Measurements from ENCODE around the gene ZNF385B. TPM values are rescaled to one million over a fixed set of nuclear protein-coding genes. Genes with fewer than 3 reads are reported as not detected.

Gene ZNF385B
- total RNA-seq, 5 donors from 2014 or later (not counting 1 experiment from before 2014, with no cell fraction given): 0.12 TPM; not detected in 4

- no peak overlapping the region for H3K27ac Mint-ChIP-seq
- H3K4me1 Mint-ChIP-seq: no peaks in the 10 kb centered on the region
- Histone ChIP-seq H3K27ac (ENCODE audit: low read length) (no peak overlapping the region), H3K4me3 (ENCODE audit: control insufficient read depth in 1 of 2, extremely low read depth in 1 of 2, low read length in 1 of 2) (no peak overlapping the region), H3K9me3 (no peaks in the 10 kb centered on the region), H3K36me3 (ENCODE audit: control insufficient read depth in 2 of 2, extremely low read depth in 1 of 2, insufficient read depth in 1 of 2, low read length in 1 of 2) (no peaks in the 10 kb centered on the region), H3K27me3 (replicated peaks in 1 of 2; ENCODE audit: control insufficient read depth in 2 of 2, extremely low read depth in 1 of 2, insufficient read depth in 2 of 2, low read length in 1 of 2) (no peaks in the 10 kb centered on the region), H3K4me1 (ENCODE audit: control insufficient read depth in 1 of 2, extremely low read depth in 1 of 2, insufficient read depth in 2 of 2, low read length in 2 of 2) (no peaks in the 10 kb centered on the region)
- ChIA-PET CTCF (no interaction called here), POLR2A (no interaction called here)
- ATAC-seq (replicated peaks in 1 of 4): no peak
- no CpG with 5 or more reads among the region's 2 CpGs for WGBS (ENCODE audit: insufficient coverage)
- no peak for DNase-seq
- no peaks in the 10 kb centered on the region for H3K27me3 Mint-ChIP-seq
- no peaks in the 10 kb centered on the region for H3K9me3 Mint-ChIP-seq
- no peak overlapping the region for H3K4me3 Mint-ChIP-seq
- H3K36me3 Mint-ChIP-seq: no peaks in the 10 kb centered on the region
Measured at GRCh38 chr2:179655627-179656026, 205.8 kb downstream of the ZNF385B start.

GRCh38 chr2:179654806-179655205, 206.6 kb downstream of the ZNF385B start:
- POLR2A ChIA-PET: no interaction called here
- Histone ChIP-seq H3K9me3 (no peaks in the 10 kb centered on the region), H3K36me3 (ENCODE audit: control insufficient read depth in 2 of 2, extremely low read depth in 1 of 2, insufficient read depth in 1 of 2, low read length in 1 of 2) (no peaks in the 10 kb centered on the region), H3K27ac (ENCODE audit: low read length) (no peak overlapping the region), H3K27me3 (replicated peaks in 1 of 2; ENCODE audit: control insufficient read depth in 2 of 2, extremely low read depth in 1 of 2, insufficient read depth in 2 of 2, low read length in 1 of 2) (no peaks in the 10 kb centered on the region), H3K4me1 (ENCODE audit: control insufficient read depth in 1 of 2, extremely low read depth in 1 of 2, insufficient read depth in 2 of 2, low read length in 2 of 2) (no peaks in the 10 kb centered on the region), H3K4me3 (ENCODE audit: control insufficient read depth in 1 of 2, extremely low read depth in 1 of 2, low read length in 1 of 2) (no peak overlapping the region)
- H3K27ac Mint-ChIP-seq: no peak overlapping the region
- no peak overlapping the region for H3K4me3 Mint-ChIP-seq
- CTCF ChIA-PET: no interaction called here
- ATAC-seq (replicated peaks in 1 of 4): no peak
- no CpG with 5 or more reads among the region's 2 CpGs for WGBS (ENCODE audit: insufficient coverage)
- no peaks in the 10 kb centered on the region for H3K9me3 Mint-ChIP-seq
- H3K36me3 Mint-ChIP-seq: no peaks in the 10 kb centered on the region
- no peaks in the 10 kb centered on the region for H3K27me3 Mint-ChIP-seq
- DNase-seq: no peak
- no peaks in the 10 kb centered on the region for H3K4me1 Mint-ChIP-seq

GRCh38 chr2:179652296-179652695, 209.1 kb downstream of the ZNF385B start:
- no peak for DNase-seq
- ChIA-PET CTCF (no interaction called here), POLR2A (no interaction called here)
- H3K27me3 Mint-ChIP-seq: peaks cover 0 to 4% of the 10 kb centered on the region in 2 donors
- no peaks in the 10 kb centered on the region for H3K9me3 Mint-ChIP-seq
- no CpG with 5 or more reads among the region's 2 CpGs for WGBS (ENCODE audit: insufficient coverage)
- H3K4me1 ChIP-seq (ENCODE audit: control insufficient read depth in 1 of 2, extremely low read depth in 1 of 2, insufficient read depth in 2 of 2, low read length in 2 of 2): no peaks in the 10 kb centered on the region
- H3K4me3 Mint-ChIP-seq: no peak overlapping the region
- no peak for ATAC-seq (replicated peaks in 1 of 4)
- no peak overlapping the region for H3K27ac Mint-ChIP-seq
- H3K36me3 ChIP-seq (ENCODE audit: control insufficient read depth in 2 of 2, extremely low read depth in 1 of 2, insufficient read depth in 1 of 2, low read length in 1 of 2): no peaks in the 10 kb centered on the region
- no peaks in the 10 kb centered on the region for H3K4me1 Mint-ChIP-seq
- H3K27me3 ChIP-seq (replicated peaks in 1 of 2; ENCODE audit: control insufficient read depth in 2 of 2, extremely low read depth in 1 of 2, insufficient read depth in 2 of 2, low read length in 1 of 2): no peaks in the 10 kb centered on the region
- H3K4me3 ChIP-seq (ENCODE audit: control insufficient read depth in 1 of 2, extremely low read depth in 1 of 2, low read length in 1 of 2): no peak overlapping the region
- H3K36me3 Mint-ChIP-seq: no peaks in the 10 kb centered on the region
- H3K9me3 ChIP-seq: no peaks in the 10 kb centered on the region
- no peak overlapping the region for H3K27ac ChIP-seq (ENCODE audit: low read length)

- Mint-ChIP-seq H3K4me3 (no peak overlapping the region), H3K27me3 (peaks cover 0 to 4% of the 10 kb centered on the region in 2 donors), H3K36me3 (no peaks in the 10 kb centered on the region), H3K4me1 (no peaks in the 10 kb centered on the region), H3K9me3 (no peaks in the 10 kb centered on the region), H3K27ac (no peak overlapping the region)
- ATAC-seq (replicated peaks in 1 of 4): no peak
- Histone ChIP-seq H3K27ac (ENCODE audit: low read length) (no peak overlapping the region), H3K4me1 (ENCODE audit: control insufficient read depth in 1 of 2, extremely low read depth in 1 of 2, insufficient read depth in 2 of 2, low read length in 2 of 2) (no peaks in the 10 kb centered on the region), H3K27me3 (replicated peaks in 1 of 2; ENCODE audit: control insufficient read depth in 2 of 2, extremely low read depth in 1 of 2, insufficient read depth in 2 of 2, low read length in 1 of 2) (no peaks in the 10 kb centered on the region), H3K9me3 (no peaks in the 10 kb centered on the region), H3K4me3 (ENCODE audit: control insufficient read depth in 1 of 2, extremely low read depth in 1 of 2, low read length in 1 of 2) (no peak overlapping the region), H3K36me3 (ENCODE audit: control insufficient read depth in 2 of 2, extremely low read depth in 1 of 2, insufficient read depth in 1 of 2, low read length in 1 of 2) (no peaks in the 10 kb centered on the region)
- ChIA-PET POLR2A (no interaction called here), CTCF (no interaction called here)
- no peak for DNase-seq
Measured at GRCh38 chr2:179650420-179650819, 211.0 kb downstream of the ZNF385B start.

- ChIA-PET POLR2A (no interaction called here), CTCF (interaction anchor here in 1 of 2 donors (0.6 kb wide), 1 partner anchor 162 kb away, joined by 3 read pairs; no protein-coding TSS in a partner anchor)
- Histone ChIP-seq H3K27me3 (replicated peaks in 1 of 2; ENCODE audit: control insufficient read depth in 2 of 2, extremely low read depth in 1 of 2, insufficient read depth in 2 of 2, low read length in 1 of 2) (no peaks in the 10 kb centered on the region), H3K9me3 (no peaks in the 10 kb centered on the region), H3K36me3 (ENCODE audit: control insufficient read depth in 2 of 2, extremely low read depth in 1 of 2, insufficient read depth in 1 of 2, low read length in 1 of 2) (no peaks in the 10 kb centered on the region), H3K4me1 (ENCODE audit: control insufficient read depth in 1 of 2, extremely low read depth in 1 of 2, insufficient read depth in 2 of 2, low read length in 2 of 2) (no peaks in the 10 kb centered on the region), H3K27ac (ENCODE audit: low read length) (no peak overlapping the region), H3K4me3 (ENCODE audit: control insufficient read depth in 1 of 2, extremely low read depth in 1 of 2, low read length in 1 of 2) (no peak overlapping the region)
- no peaks in the 10 kb centered on the region for H3K9me3 Mint-ChIP-seq
- H3K4me3 Mint-ChIP-seq: no peak overlapping the region
- DNase-seq: no peak
- no peak overlapping the region for H3K27ac Mint-ChIP-seq
- WGBS (ENCODE audit: insufficient coverage): 60% methylated on average over 1 of the region's 3 CpGs
- peaks cover 0 to 4% of the 10 kb centered on the region in 2 donors for H3K27me3 Mint-ChIP-seq
- no peaks in the 10 kb centered on the region for H3K4me1 Mint-ChIP-seq
- no peak for ATAC-seq (replicated peaks in 1 of 4)
- no peaks in the 10 kb centered on the region for H3K36me3 Mint-ChIP-seq
Measured at GRCh38 chr2:179646862-179647587, 214.4 kb downstream of the ZNF385B start.

- Mint-ChIP-seq H3K27ac (no peak overlapping the region), H3K36me3 (no peaks in the 10 kb centered on the region), H3K27me3 (peaks cover 0 to 4% of the 10 kb centered on the region in 2 donors), H3K4me3 (no peak overlapping the region), H3K9me3 (no peaks in the 10 kb centered on the region), H3K4me1 (no peaks in the 10 kb centered on the region)
- DNase-seq (no peak), ATAC-seq (replicated peaks in 1 of 4) (no peak)
- Histone ChIP-seq H3K36me3 (ENCODE audit: control insufficient read depth in 2 of 2, extremely low read depth in 1 of 2, insufficient read depth in 1 of 2, low read length in 1 of 2) (no peaks in the 10 kb centered on the region), H3K9me3 (no peaks in the 10 kb centered on the region), H3K27me3 (replicated peaks in 1 of 2; ENCODE audit: control insufficient read depth in 2 of 2, extremely low read depth in 1 of 2, insufficient read depth in 2 of 2, low read length in 1 of 2) (no peaks in the 10 kb centered on the region), H3K4me1 (ENCODE audit: control insufficient read depth in 1 of 2, extremely low read depth in 1 of 2, insufficient read depth in 2 of 2, low read length in 2 of 2) (no peaks in the 10 kb centered on the region), H3K27ac (ENCODE audit: low read length) (no peak overlapping the region), H3K4me3 (ENCODE audit: control insufficient read depth in 1 of 2, extremely low read depth in 1 of 2, low read length in 1 of 2) (no peak overlapping the region)
- ChIA-PET CTCF (no interaction called here), POLR2A (no interaction called here)
- 92% methylated on average over 2 of the region's 9 CpGs for WGBS (ENCODE audit: insufficient coverage)
Measured at GRCh38 chr2:179646173-179646769, 215.1 kb downstream of the ZNF385B start.

Measured in T-cell (primary cell).